Diencephalon (tissue), 1 donor: Measurements from ENCODE around the gene PRODH2. TPM values are rescaled to one million over a fixed set of nuclear protein-coding genes. Genes with fewer than 3 reads are reported as not detected.

Experiments used
- total RNA-seq: library from RNA; depleted of rRNA; stranded (reverse); fragments of >200 nt; gene quantifications from one replicate; pipeline ENCODE4 v1.2.3, GENCODE V29; 2014

Gene PRODH2, protein sequence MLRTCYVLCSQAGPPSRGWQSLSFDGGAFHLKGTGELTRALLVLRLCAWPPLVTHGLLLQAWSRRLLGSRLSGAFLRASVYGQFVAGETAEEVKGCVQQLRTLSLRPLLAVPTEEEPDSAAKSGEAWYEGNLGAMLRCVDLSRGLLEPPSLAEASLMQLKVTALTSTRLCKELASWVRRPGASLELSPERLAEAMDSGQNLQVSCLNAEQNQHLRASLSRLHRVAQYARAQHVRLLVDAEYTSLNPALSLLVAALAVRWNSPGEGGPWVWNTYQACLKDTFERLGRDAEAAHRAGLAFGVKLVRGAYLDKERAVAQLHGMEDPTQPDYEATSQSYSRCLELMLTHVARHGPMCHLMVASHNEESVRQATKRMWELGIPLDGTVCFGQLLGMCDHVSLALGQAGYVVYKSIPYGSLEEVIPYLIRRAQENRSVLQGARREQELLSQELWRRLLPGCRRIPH
- total RNA-seq, result not detected

DNA sequence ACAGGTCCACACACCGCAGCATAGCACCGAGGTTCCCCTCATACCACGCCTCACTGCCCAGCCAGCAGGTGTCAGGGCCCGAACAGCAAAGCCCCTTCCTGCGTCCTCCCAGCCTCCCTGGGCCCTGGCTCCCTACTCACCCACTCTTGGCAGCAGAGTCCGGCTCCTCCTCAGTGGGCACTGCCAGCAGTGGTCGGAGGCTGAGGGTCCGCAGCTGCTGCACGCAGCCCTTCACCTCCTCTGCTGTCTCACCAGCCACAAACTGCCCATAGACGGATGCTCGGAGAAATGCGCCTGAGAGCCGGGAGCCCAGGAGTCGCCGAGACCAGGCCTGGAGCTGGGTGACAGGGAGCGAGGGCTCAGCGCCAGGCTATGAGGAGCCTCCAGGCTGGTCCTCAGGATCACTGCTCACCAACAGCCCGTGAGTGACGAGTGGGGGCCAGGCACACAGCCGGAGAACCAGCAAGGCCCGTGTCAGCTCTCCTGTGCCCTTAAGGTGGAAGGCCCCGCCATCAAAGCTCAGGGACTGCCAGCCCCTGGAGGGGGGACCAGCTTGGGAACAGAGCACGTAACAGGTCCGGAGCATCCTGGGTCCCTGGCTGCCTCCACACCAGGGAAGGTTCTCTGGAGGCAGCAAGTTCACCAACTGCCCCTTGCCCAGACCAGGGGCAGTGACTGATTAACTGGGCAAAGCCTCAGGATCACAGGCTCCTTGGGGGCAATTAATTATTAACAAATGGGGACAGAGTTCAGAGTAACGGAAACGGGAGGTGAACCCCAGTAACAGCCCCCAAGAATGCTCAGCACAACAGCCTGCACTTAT is at the start of gene PRODH2:
PRODH2 (minus strand) TSS at position 626 of the 823 bp plus-strand sequence; CDS start at position 586, 40 bp downstream.

DNA sequence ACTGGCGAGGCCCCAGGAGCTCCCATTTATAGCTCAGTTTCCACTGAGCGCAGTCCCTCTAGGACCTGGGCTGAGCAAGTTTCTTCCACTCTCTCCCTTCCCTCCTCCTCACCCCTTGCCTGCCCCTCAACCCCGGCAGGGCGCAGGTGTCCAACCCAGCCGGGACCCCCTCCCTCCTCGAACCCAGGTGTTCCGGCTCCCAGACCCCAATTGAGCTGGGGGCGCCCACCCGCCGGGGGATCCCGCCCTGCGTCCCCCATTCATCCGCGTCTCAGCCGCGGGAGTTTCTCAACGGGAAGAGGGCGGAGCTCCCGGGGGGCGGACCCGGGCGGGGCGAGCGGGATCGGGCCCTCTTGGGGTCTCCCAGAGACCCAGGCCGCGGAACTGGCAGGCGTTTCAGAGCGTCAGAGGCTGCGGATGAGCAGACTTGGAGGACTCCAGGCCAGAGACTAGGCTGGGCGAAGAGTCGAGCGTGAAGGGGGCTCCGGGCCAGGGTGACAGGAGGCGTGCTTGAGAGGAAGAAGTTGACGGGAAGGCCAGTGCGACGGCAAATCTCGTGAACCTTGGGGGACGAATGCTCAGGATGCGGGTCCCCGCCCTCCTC is 44.0 kb upstream of the PRODH2 start, which contains the start of gene KIRREL2:
KIRREL2 (plus strand) TSS at position 366 of the 604 bp plus-strand sequence; CDS start at position 575, 209 bp downstream.

DNA sequence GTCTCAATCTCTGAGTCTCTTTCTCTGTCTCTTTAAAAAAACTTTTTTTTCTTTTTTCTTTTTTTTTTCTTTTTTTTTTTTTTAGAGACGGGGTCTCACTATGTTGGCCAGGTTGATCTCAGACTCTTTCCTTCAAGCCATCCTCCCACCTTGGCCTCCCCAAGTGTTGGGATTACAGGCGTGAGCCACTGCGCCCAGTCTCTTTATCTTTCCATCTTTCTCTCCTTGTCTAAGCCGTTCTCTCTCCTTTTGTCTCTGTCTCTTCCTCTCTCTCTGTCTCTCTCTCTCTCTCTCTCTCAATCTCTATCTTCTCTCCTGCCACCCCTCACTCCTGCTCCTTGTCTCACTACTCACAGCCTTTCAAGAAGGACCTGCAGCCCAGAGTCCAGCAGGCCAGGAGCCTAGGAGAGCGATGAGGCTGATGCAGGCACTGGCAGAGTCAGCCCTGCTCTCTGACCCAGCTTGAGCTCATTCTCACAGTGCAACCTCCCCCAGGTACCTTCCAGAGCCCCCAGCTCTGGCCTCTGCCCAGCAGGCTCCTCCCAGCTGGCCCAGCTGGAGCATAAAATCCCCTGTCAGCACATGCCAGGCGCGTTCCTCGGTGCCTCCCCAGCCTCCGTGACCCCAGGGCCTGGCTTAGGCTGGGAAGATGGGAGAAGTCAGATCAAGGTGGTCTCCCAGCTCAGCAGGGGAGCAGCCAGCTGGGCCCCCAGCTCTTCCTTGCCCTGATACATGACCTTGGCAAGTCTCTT is 39.6 kb upstream of the PRODH2 start, which contains the start of gene NPHS1:
NPHS1 (minus strand) TSS at position 476 of the 752 bp plus-strand sequence. CDS start 667 bp downstream, outside the sequence.

DNA sequence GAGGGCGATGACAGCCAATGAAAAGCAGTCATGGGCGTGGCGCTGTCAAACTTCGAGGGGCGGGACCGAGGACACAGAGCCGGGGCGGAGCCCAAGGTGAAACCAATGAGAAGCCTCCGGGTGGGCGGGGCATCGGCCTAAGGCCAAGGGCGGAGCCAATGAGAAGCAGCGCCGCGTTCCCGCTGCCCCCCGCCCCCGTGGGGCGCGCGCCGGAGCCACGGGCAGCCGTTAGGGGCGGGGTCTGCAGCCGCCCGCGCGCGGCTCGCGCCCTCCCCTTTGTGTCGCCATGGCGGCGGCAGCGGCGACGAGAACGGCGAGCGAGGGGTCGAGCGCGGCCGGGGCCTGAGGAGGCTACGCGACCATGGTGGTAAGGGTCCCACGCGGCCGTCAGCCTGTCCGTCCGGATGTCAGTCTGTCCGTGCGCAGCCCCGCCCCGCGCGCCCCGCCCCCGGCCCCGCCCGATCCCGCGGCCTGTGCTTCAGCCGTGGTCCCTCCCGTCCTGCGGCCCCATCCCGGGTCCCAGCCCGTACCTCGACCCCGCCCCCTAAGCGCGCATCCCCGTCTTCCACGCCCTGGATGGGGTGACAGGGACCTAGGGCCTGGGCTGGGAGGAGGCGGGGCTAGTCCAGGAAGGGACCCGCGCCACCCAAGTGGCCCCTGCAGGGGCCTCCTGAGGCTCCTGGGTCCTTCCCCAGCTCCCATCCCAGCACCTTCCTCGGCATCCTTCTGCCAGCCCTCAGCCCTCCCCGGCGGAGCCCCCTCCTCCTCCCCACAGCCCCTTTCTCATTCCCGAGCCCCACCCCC is 37.1 kb downstream of the PRODH2 start, which contains the start of gene ARHGAP33:
ARHGAP33 (plus strand) TSS at position 267 of the 804 bp plus-strand sequence; CDS start at position 362, 95 bp downstream.

DNA sequence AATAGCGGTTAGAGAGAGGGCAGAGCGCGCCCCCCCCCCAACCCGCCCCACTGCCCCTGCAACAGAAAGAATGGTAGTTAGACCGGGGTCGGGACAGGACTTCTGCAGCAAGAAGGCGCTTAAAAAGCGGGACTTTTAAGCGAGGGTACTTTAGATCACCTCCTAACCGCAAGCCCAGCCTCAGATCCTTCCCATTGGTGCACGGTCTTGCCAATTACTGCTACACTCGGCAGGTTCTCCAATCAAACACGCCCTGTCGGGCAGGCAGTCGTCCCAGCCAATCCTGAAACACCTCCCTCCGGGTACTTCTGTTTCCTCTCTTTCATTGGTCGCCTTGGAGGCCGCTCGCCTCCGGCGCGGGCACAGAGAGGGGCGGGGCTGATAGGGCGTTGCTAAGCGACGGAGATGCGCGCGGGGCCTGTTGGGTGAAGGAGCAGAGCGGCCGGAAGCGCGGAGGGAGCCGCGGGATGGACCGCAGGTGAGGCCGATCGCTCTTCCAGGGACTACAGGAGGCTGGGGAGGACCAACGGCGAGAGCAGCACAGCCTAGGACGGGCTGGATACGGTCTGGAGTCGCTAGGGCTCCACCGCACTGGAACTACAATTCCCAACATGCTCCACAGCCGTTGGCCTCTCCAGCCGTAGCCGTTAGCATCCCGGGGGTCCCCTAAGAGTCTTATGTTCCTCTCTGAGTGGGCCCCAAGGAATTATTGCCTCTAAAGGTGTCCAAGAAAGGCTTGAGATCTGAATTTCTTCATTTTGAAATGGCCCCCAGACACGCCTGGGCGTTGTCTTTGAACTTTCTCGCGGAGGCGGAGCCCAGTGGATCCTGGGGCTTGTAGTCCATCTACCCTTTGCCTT is 54.7 kb downstream of the PRODH2 start, which contains the start of gene PROSER3:
PROSER3 (plus strand) TSS at position 428 of the 860 bp plus-strand sequence; CDS start at position 468, 40 bp downstream.

DNA sequence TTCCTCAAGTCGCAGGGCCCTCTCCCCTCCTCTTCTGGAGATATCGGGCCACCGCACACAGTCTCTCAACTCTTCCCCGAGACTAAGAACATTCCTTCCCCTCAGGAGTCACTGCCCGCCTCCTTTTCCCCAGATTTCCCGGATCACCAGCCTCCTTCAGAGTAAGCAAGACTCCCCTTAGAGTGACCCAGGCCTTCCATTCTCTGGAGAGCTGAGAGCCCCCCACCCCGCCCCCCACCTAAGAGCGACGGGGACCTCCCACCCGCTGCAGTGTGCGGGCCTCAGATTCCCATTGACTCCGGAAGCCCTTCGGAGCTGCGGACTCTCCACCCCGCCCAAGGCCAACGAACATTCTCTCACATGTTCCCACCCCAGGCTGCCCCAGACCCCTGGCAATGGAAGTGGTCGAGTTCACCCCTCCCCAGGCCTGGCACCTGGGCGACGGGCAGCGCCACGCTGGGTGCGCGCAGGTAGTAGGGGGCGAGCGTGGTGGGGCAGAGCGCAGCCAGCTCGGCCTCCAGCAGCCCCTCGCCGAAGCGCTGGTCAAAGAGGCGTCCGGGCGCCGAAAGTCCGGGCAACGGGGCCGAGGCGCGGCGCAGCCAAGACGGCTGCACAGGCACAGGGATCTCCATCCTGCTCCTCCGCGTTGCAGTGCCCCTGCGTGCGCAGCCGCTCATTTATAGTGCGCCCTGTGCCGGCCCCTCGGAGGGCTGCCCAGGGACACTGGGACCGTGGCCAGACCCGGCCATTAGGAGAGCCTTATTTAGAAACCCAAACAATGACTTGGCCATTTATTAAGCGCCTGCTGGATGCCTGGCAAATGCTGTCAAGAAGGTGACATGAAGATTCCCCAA is 56.0 kb downstream of the PRODH2 start, which contains the start of gene HSPB6:
HSPB6 (minus strand) TSS at position 653 of the 854 bp plus-strand sequence; CDS start at position 632, 21 bp downstream.

Other genes starting within 250 kb of the PRODH2 start
- not detected for gene ATP4A, start 249.2 kb downstream of the PRODH2 start, total RNA-seq
- gene PMIS2, start 226.7 kb downstream of the PRODH2 start, total RNA-seq, result not detected
- gene HAUS5, start 200.1 kb downstream of the PRODH2 start, total RNA-seq, result 6.0 TPM
- 18.2 TPM for gene RBM42, start 183.8 kb downstream of the PRODH2 start, total RNA-seq
- gene ETV2, start 171.1 kb downstream of the PRODH2 start, total RNA-seq, result 0.46 TPM
- gene COX6B1, start 164.5 kb downstream of the PRODH2 start, total RNA-seq, result 199 TPM
- gene UPK1A, start 146.3 kb downstream of the PRODH2 start, total RNA-seq, result not detected
- gene ZBTB32, start 108.3 kb downstream of the PRODH2 start, total RNA-seq, result not detected
- gene KMT2B, start 94.8 kb downstream of the PRODH2 start, total RNA-seq, result 6.2 TPM
- 0.46 TPM for gene IGFLR1, start 70.4 kb downstream of the PRODH2 start, total RNA-seq
- gene U2AF1L4, start 67.4 kb downstream of the PRODH2 start, total RNA-seq, result 10.8 TPM
- 23.5 TPM for gene PSENEN, start 67.2 kb downstream of the PRODH2 start, total RNA-seq
- gene LIN37, start 64.3 kb downstream of the PRODH2 start, total RNA-seq, result 12.0 TPM
- gene HSPB6, start 55.8 kb downstream of the PRODH2 start, total RNA-seq, result 0.23 TPM
- gene PROSER3, start 54.7 kb downstream of the PRODH2 start, total RNA-seq, result 5.5 TPM
- gene ARHGAP33, start 37.3 kb downstream of the PRODH2 start, total RNA-seq, result 68.0 TPM
- gene NPHS1, start 39.7 kb upstream of the PRODH2 start, total RNA-seq, result 0.46 TPM
- gene KIRREL2, start 44.1 kb upstream of the PRODH2 start, total RNA-seq, result 1.8 TPM
- gene APLP1, start 55.7 kb upstream of the PRODH2 start, total RNA-seq, result 328 TPM
- gene NFKBID, start 87.7 kb upstream of the PRODH2 start, total RNA-seq, result 2.8 TPM
- 0.92 TPM for gene HCST, start 89.7 kb upstream of the PRODH2 start, total RNA-seq
- 5.5 TPM for gene TYROBP, start 95.5 kb upstream of the PRODH2 start, total RNA-seq
- 21.2 TPM for gene LRFN3, start 123.5 kb upstream of the PRODH2 start, total RNA-seq
- gene SDHAF1, start 182.3 kb upstream of the PRODH2 start, total RNA-seq, result 17.3 TPM
- 1.6 TPM for gene SYNE4, start 196.0 kb upstream of the PRODH2 start, total RNA-seq
- 13.6 TPM for gene ALKBH6, start 201.4 kb upstream of the PRODH2 start, total RNA-seq
- gene CLIP3, start 220.0 kb upstream of the PRODH2 start, total RNA-seq, result 42.4 TPM
- 4.8 TPM for gene THAP8, start 241.4 kb upstream of the PRODH2 start, total RNA-seq
- 2.3 TPM for gene WDR62, start 242.1 kb upstream of the PRODH2 start, total RNA-seq